PC-3 (cell line): ENCODE measurements around the gene PLA2G4D. TPM values are rescaled to one million over a fixed set of nuclear protein-coding genes. Genes with fewer than 3 reads are reported as not detected.

Experiments used
- ATAC-seq: fragments of 200-7000 bp; cut with Tn5 transposase; 2 replicates; pipeline ENCODE4 v1.9.1; 2020; ENCODE audit warnings: mild to moderate bottlenecking, moderate library complexity
- BruUV-seq: library from RNA; stranded (reverse); fragments of 400-500 nt; replicated peaks from 2 replicates; lab custom pipeline; 2021; lab: Mats Ljungman, UMichigan
- CTCF ChIA-PET: fragments of 300-600 bp; sonication (Branson Sonifier 250); formaldehyde crosslinking; loops from one replicate; lab custom pipeline; 2022; ENCODE audit warnings: antibody characterized with exemption; lab: Charles Lee
- POLR2A ChIA-PET: fragments of 300-600 bp; sonication (Branson Sonifier 250); formaldehyde crosslinking; loops from one replicate; lab custom pipeline; 2022; ENCODE audit warnings: antibody characterized with exemption; ENCODE audit not compliant: unreplicated experiment; lab: Charles Lee
- DNase-seq: peaks from one replicate; pipeline ENCODE4 v3.0.0-alpha.2; 2015
- H2AFZ ChIP-seq: fragments of 300-600 bp; sonication (generic); 2 replicates; pipeline ENCODE4 v1.6.0; 2016; ENCODE audit warnings: antibody characterized with exemption, low read length
- H3F3A ChIP-seq: fragments of 300-600 bp; sonication (generic); one replicate; pipeline ENCODE4 v1.6.0; 2017; ENCODE audit warnings: antibody characterized with exemption, low read length, control low read depth, mild to moderate bottlenecking; ENCODE audit not compliant: unreplicated experiment
- H3K27ac ChIP-seq: fragments of 300-600 bp; sonication (generic); 2 replicates; pipeline ENCODE4 v1.5.1; 2016; ENCODE audit warnings: mild to moderate bottlenecking, low read length
- H3K27me3 ChIP-seq: fragments of 300-600 bp; sonication (generic); 2 replicates; pipeline ENCODE4 v1.6.1; 2016; ENCODE audit warnings: low read length, mixed read lengths
- H3K36me3 ChIP-seq: fragments of 300-600 bp; sonication (generic); 2 replicates; pipeline ENCODE4 v1.6.1; 2016; ENCODE audit warnings: low read depth, mixed run types, low read length, mixed read lengths
- H3K4me1 ChIP-seq: fragments of 300-600 bp; sonication (generic); 2 replicates; pipeline ENCODE4 v1.5.1; 2016; ENCODE audit warnings: low read length; ENCODE audit not compliant: insufficient read depth
- H3K4me2 ChIP-seq: fragments of 300-600 bp; sonication (generic); 2 replicates; pipeline ENCODE4 v1.6.0; 2016; ENCODE audit warnings: low read length
- H3K4me3 ChIP-seq: fragments of 300-600 bp; sonication (generic); 2 replicates; pipeline ENCODE4 v1.5.1; 2016; ENCODE audit warnings: mild to moderate bottlenecking, low read length, mixed read lengths
- H3K79me2 ChIP-seq: fragments of 300-600 bp; sonication (generic); 2 replicates; pipeline ENCODE4 v1.6.1; 2017; ENCODE audit warnings: low read length, mixed read lengths
- H3K9ac ChIP-seq: fragments of 300-600 bp; sonication (generic); 2 replicates; pipeline ENCODE4 v1.6.0; 2016; ENCODE audit warnings: mild to moderate bottlenecking, low read length
- H3K9me2 ChIP-seq: fragments of 300-600 bp; sonication (generic); replicated peaks from 2 replicates; pipeline ENCODE4 v1.6.1; 2016; ENCODE audit warnings: mixed run types, low read length, mixed read lengths
- H3K9me3 ChIP-seq: fragments of 300-600 bp; sonication (generic); 2 replicates; pipeline ENCODE4 v1.6.1; 2016; ENCODE audit warnings: low read length, mixed read lengths
- H4K20me1 ChIP-seq: fragments of 300-600 bp; sonication (generic); 2 replicates; pipeline ENCODE4 v1.6.1; 2016; ENCODE audit warnings: low read length, mixed read lengths
- EZH2 ChIP-seq: fragments of 300-600 bp; sonication (generic); IDR thresholded peaks from one replicate; pipeline ENCODE4 v1.6.1; 2017; ENCODE audit warnings: antibody characterized with exemption, mild to moderate bottlenecking, low read length; ENCODE audit not compliant: unreplicated experiment
- EZH2phosphoT487 ChIP-seq: fragments of 300-600 bp; sonication (generic); IDR thresholded peaks from 2 replicates; pipeline ENCODE4 v1.6.1; 2018; ENCODE audit warnings: mild to moderate bottlenecking, antibody characterized with exemption, low read length, borderline replicate concordance
- intact Hi-C: fragments of 100-400 bp; cut with micrococcal nuclease; formaldehyde crosslinking; loops from 2 replicates; pipeline ENCODE4 v1.9.0; 2023
- total RNA-seq: library from RNA; depleted of rRNA; stranded (reverse); fragments of >200 nt; gene quantifications from 2 replicates; pipeline ENCODE4 v1.2.3, GENCODE V29; 2014
- TF ChIP-seq, protein P1 (sequence below): fragments of 300-600 bp; sonication (generic); conservative IDR thresholded peaks from 2 replicates; pipeline ENCODE4 v1.5.1; 2017; ENCODE audit warnings: antibody characterized with exemption, low read depth, mild to moderate bottlenecking, low read length

PLA2G4D gene
- total RNA-seq, 1 experiment from 2014 or later, result 0.55 TPM

DNA sequence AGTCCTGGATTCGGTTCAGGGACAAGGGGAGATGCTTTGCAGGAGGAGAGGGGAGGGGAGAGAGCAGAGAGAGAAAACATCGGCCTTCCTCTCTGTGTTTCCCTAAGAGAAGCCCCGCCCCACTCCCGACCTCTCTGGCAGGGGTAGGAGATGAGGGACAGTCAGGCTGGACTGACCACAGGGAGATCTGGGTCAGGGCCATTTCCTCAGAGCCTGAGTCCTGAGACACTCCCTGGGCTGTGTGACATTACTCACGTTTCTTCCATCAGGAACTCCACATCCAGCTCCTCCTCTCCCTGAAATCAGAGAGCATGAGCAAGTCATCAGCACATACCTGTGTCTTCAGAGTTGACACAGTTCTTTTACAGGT is 9.1 kb downstream of the PLA2G4D start:
- Histone ChIP-seq H3K9me2 (no peaks in the 10 kb centered on the region), H3K4me1 (peaks cover 33% of the 10 kb centered on the region), H3K79me2 (no peaks in the 10 kb centered on the region), H3K9ac (peak overlapping the region; percentile 65), H3K4me2 (peak overlapping the region; percentile 71), H2AFZ (peak overlapping the region; percentile 66), H3K4me3 (peak overlapping the region; percentile 46), H3K27me3 (no peaks in the 10 kb centered on the region), H3K36me3 (no peaks in the 10 kb centered on the region), H3F3A (no peaks in the 10 kb centered on the region), H3K27ac (peak overlapping the region; percentile 89), H4K20me1 (no peaks in the 10 kb centered on the region), H3K9me3 (no peaks in the 10 kb centered on the region)
- ATAC-seq (peak; percentile 57), DNase-seq (peak; percentile 67)
- CTCF ChIA-PET, result interaction anchor here (1.0 to 1.5 kb wide), 4 partner anchors 28 to 300 kb away, joined by 3 to 19 read pairs (median 4); no protein-coding TSS in a partner anchor
- intact Hi-C loops, result no loop called here
- no TSS peak for BruUV-seq
- POLR2A ChIA-PET, result no interaction called here
- TF ChIP-seq EZH2phosphoT487, result no peak
- TF ChIP-seq, protein P1, sequence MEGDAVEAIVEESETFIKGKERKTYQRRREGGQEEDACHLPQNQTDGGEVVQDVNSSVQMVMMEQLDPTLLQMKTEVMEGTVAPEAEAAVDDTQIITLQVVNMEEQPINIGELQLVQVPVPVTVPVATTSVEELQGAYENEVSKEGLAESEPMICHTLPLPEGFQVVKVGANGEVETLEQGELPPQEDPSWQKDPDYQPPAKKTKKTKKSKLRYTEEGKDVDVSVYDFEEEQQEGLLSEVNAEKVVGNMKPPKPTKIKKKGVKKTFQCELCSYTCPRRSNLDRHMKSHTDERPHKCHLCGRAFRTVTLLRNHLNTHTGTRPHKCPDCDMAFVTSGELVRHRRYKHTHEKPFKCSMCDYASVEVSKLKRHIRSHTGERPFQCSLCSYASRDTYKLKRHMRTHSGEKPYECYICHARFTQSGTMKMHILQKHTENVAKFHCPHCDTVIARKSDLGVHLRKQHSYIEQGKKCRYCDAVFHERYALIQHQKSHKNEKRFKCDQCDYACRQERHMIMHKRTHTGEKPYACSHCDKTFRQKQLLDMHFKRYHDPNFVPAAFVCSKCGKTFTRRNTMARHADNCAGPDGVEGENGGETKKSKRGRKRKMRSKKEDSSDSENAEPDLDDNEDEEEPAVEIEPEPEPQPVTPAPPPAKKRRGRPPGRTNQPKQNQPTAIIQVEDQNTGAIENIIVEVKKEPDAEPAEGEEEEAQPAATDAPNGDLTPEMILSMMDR, result no peak
- no peak for TF ChIP-seq EZH2

DNA sequence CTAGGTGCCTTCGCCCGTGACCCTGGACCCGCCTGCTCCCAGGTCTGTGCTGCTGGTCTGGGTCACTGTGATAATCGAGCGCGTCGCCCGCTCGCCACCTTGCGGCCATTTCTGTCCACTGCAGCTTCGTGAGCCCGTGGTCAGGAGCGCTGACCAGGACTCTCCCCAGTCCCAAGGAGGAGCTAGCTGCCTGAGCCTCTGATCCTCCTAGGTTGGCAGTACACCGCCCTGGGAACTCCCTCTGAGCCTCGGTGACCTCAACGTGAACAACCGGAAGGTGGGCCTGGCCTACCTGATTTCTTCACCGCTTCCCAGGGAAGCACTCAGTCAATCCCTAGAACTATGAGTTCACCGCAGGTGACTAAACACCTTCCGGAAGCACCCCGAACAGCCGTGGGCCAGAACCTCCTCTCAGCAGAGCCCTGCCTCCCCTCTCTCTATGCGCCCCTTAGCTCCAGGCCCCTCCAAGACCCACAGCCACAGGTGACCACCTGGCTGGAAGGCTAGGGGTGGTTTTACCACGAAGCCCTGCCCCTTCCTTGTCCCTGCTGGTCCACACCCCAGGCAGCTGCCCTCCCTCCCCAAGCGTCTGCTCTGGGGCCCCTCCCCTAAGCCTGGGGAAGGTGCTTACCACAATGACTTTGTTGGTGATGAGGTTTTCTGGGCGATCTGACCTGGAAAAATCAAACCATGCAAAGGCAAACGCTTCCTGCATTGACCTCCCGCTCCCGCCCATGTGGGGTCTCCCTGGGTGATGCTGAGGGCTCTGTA is 9.7 kb downstream of the PLA2G4D start:
- Histone ChIP-seq H4K20me1 (no peaks in the 10 kb centered on the region), H3K36me3 (no peaks in the 10 kb centered on the region), H3K4me3 (peak overlapping the region; percentile 46), H3K9me3 (no peaks in the 10 kb centered on the region), H3F3A (no peaks in the 10 kb centered on the region), H3K79me2 (no peaks in the 10 kb centered on the region), H3K4me1 (peaks cover 32% of the 10 kb centered on the region), H3K27me3 (no peaks in the 10 kb centered on the region), H2AFZ (peak overlapping the region; percentile 66), H3K4me2 (peak overlapping the region; percentile 71), H3K27ac (peak overlapping the region; percentile 89), H3K9me2 (no peaks in the 10 kb centered on the region), H3K9ac (peak overlapping the region; percentile 65)
- ATAC-seq (peak; percentile 91), DNase-seq (peak; percentile 95)
- intact Hi-C loops, result loop anchor here (1.0 kb wide), 2 partner anchors 18 to 51 kb away; no protein-coding TSS in a partner anchor
- TSS peak; percentile 20 for BruUV-seq
- CTCF ChIA-PET, result interaction anchor here (0.5 to 1.5 kb wide), 15 partner anchors 9 to 499 kb away, joined by 3 to 19 read pairs (median 3); partner anchors contain the start of gene STARD9
- POLR2A ChIA-PET, result interaction anchor here (0.6 kb wide), 1 partner anchor 11 kb away, joined by 3 read pairs; no protein-coding TSS in a partner anchor
- no peak for TF ChIP-seq EZH2
- TF ChIP-seq EZH2phosphoT487, result no peak
- TF ChIP-seq, protein P1, result peak; percentile 95
